ENCODE data around the gene VPS13D.

DNA sequence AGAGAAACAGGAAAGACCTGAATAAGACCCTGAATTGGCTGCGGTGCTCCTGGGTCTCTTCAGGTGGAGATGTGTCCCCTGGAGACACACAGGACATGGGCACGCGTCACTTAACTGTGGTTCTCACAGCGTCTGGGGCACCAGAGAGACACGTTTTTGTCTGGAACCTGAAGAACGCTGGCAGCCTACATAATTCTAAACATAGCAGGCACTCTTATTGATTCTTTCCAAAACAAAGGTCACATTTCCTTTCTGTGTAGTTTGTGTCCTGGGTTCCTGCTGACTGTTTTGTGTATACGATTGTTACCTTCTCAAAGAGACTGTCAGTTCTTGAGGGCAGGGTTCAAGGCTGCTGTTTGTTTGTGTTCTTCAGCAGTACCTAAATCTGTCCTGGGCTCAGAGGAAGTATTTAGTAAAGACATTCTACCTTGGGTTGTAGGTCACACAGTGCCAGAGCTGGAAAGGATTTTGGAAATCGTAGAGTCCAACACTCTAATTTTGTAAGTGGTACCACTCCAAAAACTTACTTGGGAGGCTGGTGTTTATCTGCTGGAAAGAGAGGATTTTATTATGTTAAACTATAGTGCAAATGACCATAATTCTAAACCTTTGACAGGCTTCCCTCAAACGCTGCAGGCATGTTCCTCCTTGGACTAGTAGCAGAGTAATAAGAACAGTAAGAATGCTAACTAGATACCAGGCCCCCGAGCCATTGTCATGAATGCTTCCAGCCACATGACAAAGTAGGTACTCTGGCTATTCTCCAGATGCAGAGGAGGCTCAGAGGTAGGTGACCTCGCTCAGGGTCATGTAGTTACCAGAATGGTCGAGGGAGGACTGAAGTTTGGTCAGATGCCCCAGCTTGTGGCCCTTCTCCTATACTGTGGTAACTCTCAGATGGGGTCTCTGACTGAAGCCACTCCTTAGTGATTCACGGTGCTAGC, 223.8 kb downstream of the VPS13D start:
- TF ChIP-seq POLR2A (IDR thresholded peaks at IDR 0.05), result no peak
- TF ChIP-seq, protein P1, sequence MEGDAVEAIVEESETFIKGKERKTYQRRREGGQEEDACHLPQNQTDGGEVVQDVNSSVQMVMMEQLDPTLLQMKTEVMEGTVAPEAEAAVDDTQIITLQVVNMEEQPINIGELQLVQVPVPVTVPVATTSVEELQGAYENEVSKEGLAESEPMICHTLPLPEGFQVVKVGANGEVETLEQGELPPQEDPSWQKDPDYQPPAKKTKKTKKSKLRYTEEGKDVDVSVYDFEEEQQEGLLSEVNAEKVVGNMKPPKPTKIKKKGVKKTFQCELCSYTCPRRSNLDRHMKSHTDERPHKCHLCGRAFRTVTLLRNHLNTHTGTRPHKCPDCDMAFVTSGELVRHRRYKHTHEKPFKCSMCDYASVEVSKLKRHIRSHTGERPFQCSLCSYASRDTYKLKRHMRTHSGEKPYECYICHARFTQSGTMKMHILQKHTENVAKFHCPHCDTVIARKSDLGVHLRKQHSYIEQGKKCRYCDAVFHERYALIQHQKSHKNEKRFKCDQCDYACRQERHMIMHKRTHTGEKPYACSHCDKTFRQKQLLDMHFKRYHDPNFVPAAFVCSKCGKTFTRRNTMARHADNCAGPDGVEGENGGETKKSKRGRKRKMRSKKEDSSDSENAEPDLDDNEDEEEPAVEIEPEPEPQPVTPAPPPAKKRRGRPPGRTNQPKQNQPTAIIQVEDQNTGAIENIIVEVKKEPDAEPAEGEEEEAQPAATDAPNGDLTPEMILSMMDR (IDR thresholded peaks at IDR 0.05), result no peak

Measured in right lobe of liver (tissue), 4 donors.